HCT116 (cell line): ENCODE data around the gene WWOX. TPM values are rescaled to one million over a fixed set of nuclear protein-coding genes. Genes with fewer than 3 reads are reported as not detected.

ENCODE experiments used
- ATAC-seq: fragments of 200-7000 bp; cut with Tn5 transposase; 2 replicates; pipeline ENCODE4 v1.9.1; 2020; ENCODE audit warnings: mild to moderate bottlenecking, moderate library complexity
- BruUV-seq: library from RNA; stranded (reverse); fragments of 400-500 nt; replicated peaks from 2 replicates; lab custom pipeline; 2021; lab: Mats Ljungman, UMichigan
- CTCF ChIA-PET: fragments of 300-600 bp; sonication (Branson Sonifier 250); formaldehyde crosslinking; loops from one replicate; lab custom pipeline; 2021; ENCODE audit warnings: antibody characterized with exemption; lab: Charles Lee
- POLR2A ChIA-PET: fragments of 300-600, 350-600 bp; sonication (Branson Sonifier 250); formaldehyde crosslinking; loops from one replicate; lab custom pipeline; 2021; ENCODE audit warnings: antibody characterized with exemption; lab: Charles Lee
- RAD21 ChIA-PET, 2 experiments: fragments of 300-600 bp; sonication (Branson Sonifier 250); formaldehyde crosslinking; loops; one replicate each; lab custom pipeline; 2023; ENCODE audit warnings: low total read pairs in 2 of 2; ENCODE audit not compliant: uncharacterized antibody in 2 of 2, unreplicated experiment in 2 of 2, low non-redundant PET in 1 of 2; lab: Charles Lee
- DNase-seq: peaks from one replicate; pipeline ENCODE4 v3.0.0-alpha.2; 2010; ENCODE audit warnings: low read depth, low spot score
- H2AFZ ChIP-seq: fragments of 200-600 bp; shearing (Covaris generic), sonication (generic); 2 replicates; pipeline ENCODE4 v1.6.1; 2017; ENCODE audit warnings: low read depth, mixed run types, mixed read lengths, antibody characterized with exemption, low read length; ENCODE audit not compliant: poor library complexity, severe bottlenecking
- H3K27ac ChIP-seq: 2 replicates; pipeline ENCODE4 v1.5.1; 2012; ENCODE audit warnings: low read depth, low read length
- H3K27me3 ChIP-seq: fragments of 200-600 bp; sonication (generic); 2 replicates; pipeline ENCODE4 v1.6.1; 2016; ENCODE audit warnings: mixed run types, low read length, mixed read lengths; ENCODE audit not compliant: insufficient read depth
- H3K36me3 ChIP-seq, 2 experiments: fragments of 200-500 bp in 1 of 2; fragments of 200-600 bp in 1 of 2; sonication (Bioruptor generic) in 1 of 2; sonication (generic) in 1 of 2; 2 replicates each; pipeline versions ENCODE4 v1.5.1 to v1.6.1; 2014 to 2016; ENCODE audit warnings: low read length in 2 of 2, inconsistent platforms in 1 of 2, mixed read lengths in 1 of 2, mixed run types in 1 of 2; ENCODE audit not compliant: insufficient read depth in 2 of 2, control insufficient read depth in 1 of 2
- H3K4me1 ChIP-seq, 2 experiments: fragments of 200-600 bp in 1 of 2; sonication (generic) in 1 of 2; 2 replicates each; pipeline versions ENCODE4 v1.5.1 to v1.6.1; 2012 to 2017; ENCODE audit warnings: low read length in 2 of 2, inconsistent platforms in 1 of 2, mild to moderate bottlenecking in 1 of 2, mixed read lengths in 1 of 2, mixed run types in 1 of 2, moderate library complexity in 1 of 2; ENCODE audit not compliant: insufficient read depth in 2 of 2, control insufficient read depth in 1 of 2
- H3K4me2 ChIP-seq: fragments of 200-600 bp; sonication (generic); 2 replicates; pipeline ENCODE4 v1.6.1; 2017; ENCODE audit warnings: mixed run types, low read length, mixed read lengths
- H3K4me3 ChIP-seq, 2 experiments: fragments of 200-600 bp in 1 of 2; sonication (generic) in 1 of 2; replicated peaks in 1 of 2; 2 replicates each; pipeline ENCODE4 v1.5.1; 2011 to 2016; ENCODE audit warnings: low read length in 2 of 2, control low read depth in 1 of 2, low read depth in 1 of 2, mild to moderate bottlenecking in 1 of 2, mixed read lengths in 1 of 2, mixed run types in 1 of 2
- H3K79me2 ChIP-seq: fragments of 200-600 bp; sonication (generic); 2 replicates; pipeline ENCODE4 v1.6.1; 2017; ENCODE audit warnings: mild to moderate bottlenecking, mixed run types, low read length, moderate library complexity, mixed read lengths; ENCODE audit not compliant: insufficient read depth
- H3K9ac ChIP-seq: fragments of 200-600 bp; sonication (generic); 2 replicates; pipeline ENCODE4 v1.6.1; 2016; ENCODE audit warnings: low read length, mixed read lengths
- H3K9me2 ChIP-seq: fragments of 200-600 bp; sonication (generic), shearing (Covaris generic); 2 replicates; pipeline ENCODE4 v1.6.1; 2017; ENCODE audit warnings: mixed run types, mild to moderate bottlenecking, moderate library complexity; ENCODE audit not compliant: insufficient read depth
- H3K9me3 ChIP-seq, 2 experiments: fragments of 200-500 bp in 1 of 2; fragments of 200-600 bp in 1 of 2; sonication (Bioruptor generic) in 1 of 2; sonication (generic) in 1 of 2; 2 replicates each; pipeline ENCODE4 v1.6.1; 2014 to 2017; ENCODE audit warnings: low read length in 2 of 2, mixed read lengths in 2 of 2, inconsistent platforms in 1 of 2, low read depth in 1 of 2, mild to moderate bottlenecking in 1 of 2, mixed run types in 1 of 2, moderate library complexity in 1 of 2; ENCODE audit not compliant: control insufficient read depth in 1 of 2, insufficient read depth in 1 of 2
- H4K20me1 ChIP-seq: fragments of 200-600 bp; sonication (generic), shearing (Covaris generic); 2 replicates; pipeline ENCODE4 v1.6.1; 2017; ENCODE audit warnings: mixed run types, mild to moderate bottlenecking, moderate library complexity; ENCODE audit not compliant: insufficient read depth
- ATF3 ChIP-seq: IDR thresholded peaks from 2 replicates; pipeline ENCODE4 v1.6.1; 2012
- CBX3 ChIP-seq: IDR thresholded peaks from 2 replicates; pipeline ENCODE4 v1.6.1; 2012; ENCODE audit warnings: low read depth
- CEBPB ChIP-seq: IDR thresholded peaks from 2 replicates; pipeline ENCODE4 v1.6.1; 2012; ENCODE audit warnings: low read depth
- EGR1 ChIP-seq: IDR thresholded peaks from 2 replicates; pipeline ENCODE4 v1.6.1; 2012; ENCODE audit warnings: low read depth
- EZH2 ChIP-seq: fragments of 200-600 bp; sonication (generic); IDR thresholded peaks from 2 replicates; pipeline ENCODE4 v1.6.1; 2017; ENCODE audit warnings: antibody characterized with exemption, mixed run types
- EZH2phosphoT487 ChIP-seq: fragments of 200-600 bp; IDR thresholded peaks from 2 replicates; pipeline ENCODE4 v1.6.1; 2018; ENCODE audit warnings: antibody characterized with exemption, borderline replicate concordance
- FOSL1 ChIP-seq: IDR thresholded peaks from 2 replicates; pipeline ENCODE4 v1.6.1; 2012; ENCODE audit warnings: low read depth
- JUND ChIP-seq: IDR thresholded peaks from 2 replicates; pipeline ENCODE4 v1.6.1; 2012
- MAX ChIP-seq: IDR thresholded peaks from 2 replicates; pipeline ENCODE4 v1.6.1; 2012
- POLR2A ChIP-seq: IDR thresholded peaks from 2 replicates; pipeline ENCODE4 v1.7.0; 2011; ENCODE audit warnings: borderline replicate concordance; ENCODE audit not compliant: insufficient read depth, insufficient read length; ENCODE audit errors: extremely low read depth
- POLR2AphosphoS5 ChIP-seq: IDR thresholded peaks from 2 replicates; pipeline ENCODE4 v1.6.1; 2011; ENCODE audit warnings: mild to moderate bottlenecking, low read depth, low read length, moderate library complexity
- RAD21 ChIP-seq: IDR thresholded peaks from 2 replicates; pipeline ENCODE4 v1.6.1; 2012; ENCODE audit warnings: low read depth, mild to moderate bottlenecking
- SIN3A ChIP-seq: IDR thresholded peaks from 2 replicates; pipeline ENCODE4 v1.6.1; 2012; ENCODE audit warnings: low read depth
- SP1 ChIP-seq: IDR thresholded peaks from 2 replicates; pipeline ENCODE4 v1.6.1; 2012; ENCODE audit warnings: low read depth
- SRF ChIP-seq: IDR thresholded peaks from 2 replicates; pipeline ENCODE4 v1.6.1; 2012; ENCODE audit warnings: low read depth
- TCF7L2 ChIP-seq: IDR thresholded peaks from 2 replicates; pipeline ENCODE4 v1.7.0; 2011; ENCODE audit warnings: borderline replicate concordance, inconsistent platforms; ENCODE audit not compliant: insufficient read depth, insufficient read length; ENCODE audit errors: extremely low read depth
- ZBTB33 ChIP-seq: IDR thresholded peaks from 2 replicates; pipeline ENCODE4 v1.6.1; 2011; ENCODE audit warnings: mild to moderate bottlenecking, low read length, moderate library complexity; ENCODE audit not compliant: insufficient replicate concordance; ENCODE audit errors: extremely low read depth
- intact Hi-C: fragments of 100-400 bp; cut with micrococcal nuclease; formaldehyde crosslinking; loops from 2 replicates; pipeline ENCODE4 v1.10.0; 2022
- total RNA-seq: library from RNA; stranded (reverse); gene quantifications from one replicate; pipeline ENCODE4 v1.2.1, GENCODE V29; 2021; ENCODE audit not compliant: unreplicated experiment
- TF ChIP-seq, protein P1 (sequence below), 3 experiments: fragments of 200-600 bp in 1 of 3; sonication (generic) in 1 of 3; IDR thresholded peaks in 2 of 3; conservative IDR thresholded peaks in 1 of 3; 2 replicates each; pipeline ENCODE4 v1.5.1; 2012 to 2017; ENCODE audit warnings: low read depth in 2 of 3, low read length in 2 of 3, antibody characterized with exemption in 1 of 3, borderline replicate concordance in 1 of 3, control low read depth in 1 of 3, mild to moderate bottlenecking in 1 of 3, mixed read lengths in 1 of 3, mixed run types in 1 of 3, moderate library complexity in 1 of 3; ENCODE audit not compliant: insufficient read depth in 1 of 3

WWOX gene
- total RNA-seq, 1 experiment from 2014 or later = 13.7 TPM

GRCh38 chr16:79083508-79084299, 984.2 kb downstream of the WWOX start:
- peaks cover 8 to 16% of the 10 kb centered on the region in 2 experiments; a peak in 2 of 4 replicates for H3K9me3 ChIP-seq
- H3K79me2 ChIP-seq = no peaks in the 10 kb centered on the region
- DNase-seq = no peak
- H2AFZ ChIP-seq = no peak overlapping the region
- no peaks in the 10 kb centered on the region for H3K36me3 ChIP-seq
- no peak overlapping the region for H3K27ac ChIP-seq
- intact Hi-C loops = no loop called here
- no peaks in the 10 kb centered on the region for H4K20me1 ChIP-seq
- no TSS peak for BruUV-seq
- no peak overlapping the region for H3K9ac ChIP-seq
- ChIA-PET RAD21 (no interaction called here), POLR2A (no interaction called here), CTCF (no interaction called here)
- no peak for ATAC-seq
- no peaks in the 10 kb centered on the region for H3K4me1 ChIP-seq
- H3K27me3 ChIP-seq = no peaks in the 10 kb centered on the region
- no peak overlapping the region for H3K4me3 ChIP-seq
- no peak for TF ChIP-seq SIN3A
- TF ChIP-seq MAX = no peak
- TF ChIP-seq SP1 = no peak
- no peak for TF ChIP-seq JUND
- no peak for TF ChIP-seq TCF7L2
- no peak for TF ChIP-seq RAD21
- H3K4me2 ChIP-seq = no peak overlapping the region
- no peaks in the 10 kb centered on the region for H3K9me2 ChIP-seq

- Histone ChIP-seq H3K9ac (no peak overlapping the region), H4K20me1 (no peaks in the 10 kb centered on the region), H3K27me3 (no peaks in the 10 kb centered on the region), H3K27ac (no peak overlapping the region), H3K9me3 (peaks cover 4 to 16% of the 10 kb centered on the region in 2 experiments; a peak in 2 of 4 replicates), H3K4me2 (no peak overlapping the region), H3K9me2 (no peaks in the 10 kb centered on the region), H2AFZ (no peak overlapping the region), H3K4me1 (no peaks in the 10 kb centered on the region), H3K36me3 (no peaks in the 10 kb centered on the region), H3K4me3 (no peak overlapping the region), H3K79me2 (no peaks in the 10 kb centered on the region)
- ATAC-seq = no peak
- DNase-seq = no peak
- intact Hi-C loops = no loop called here
- CTCF ChIA-PET = no interaction called here
- BruUV-seq = no TSS peak
- RAD21 ChIA-PET = no interaction called here
- POLR2A ChIA-PET = no interaction called here
- no peak for TF ChIP-seq EZH2
- TF ChIP-seq POLR2AphosphoS5 = no peak
- TF ChIP-seq, protein P1, sequence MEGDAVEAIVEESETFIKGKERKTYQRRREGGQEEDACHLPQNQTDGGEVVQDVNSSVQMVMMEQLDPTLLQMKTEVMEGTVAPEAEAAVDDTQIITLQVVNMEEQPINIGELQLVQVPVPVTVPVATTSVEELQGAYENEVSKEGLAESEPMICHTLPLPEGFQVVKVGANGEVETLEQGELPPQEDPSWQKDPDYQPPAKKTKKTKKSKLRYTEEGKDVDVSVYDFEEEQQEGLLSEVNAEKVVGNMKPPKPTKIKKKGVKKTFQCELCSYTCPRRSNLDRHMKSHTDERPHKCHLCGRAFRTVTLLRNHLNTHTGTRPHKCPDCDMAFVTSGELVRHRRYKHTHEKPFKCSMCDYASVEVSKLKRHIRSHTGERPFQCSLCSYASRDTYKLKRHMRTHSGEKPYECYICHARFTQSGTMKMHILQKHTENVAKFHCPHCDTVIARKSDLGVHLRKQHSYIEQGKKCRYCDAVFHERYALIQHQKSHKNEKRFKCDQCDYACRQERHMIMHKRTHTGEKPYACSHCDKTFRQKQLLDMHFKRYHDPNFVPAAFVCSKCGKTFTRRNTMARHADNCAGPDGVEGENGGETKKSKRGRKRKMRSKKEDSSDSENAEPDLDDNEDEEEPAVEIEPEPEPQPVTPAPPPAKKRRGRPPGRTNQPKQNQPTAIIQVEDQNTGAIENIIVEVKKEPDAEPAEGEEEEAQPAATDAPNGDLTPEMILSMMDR (IDR thresholded peaks at IDR 0.05 in 2 of 3, conservative IDR thresholded peaks at IDR 0.05 in 1 of 3; ENCODE audit: borderline replicate concordance in 1 of 3, insufficient read depth in 1 of 3, low read depth in 2 of 3, low read length in 2 of 3) = no peak
- TF ChIP-seq ZBTB33 = no peak
- no peak for TF ChIP-seq EZH2phosphoT487
- TF ChIP-seq CBX3 = no peak
- TF ChIP-seq EGR1 = no peak
- no peak for TF ChIP-seq CEBPB
- TF ChIP-seq FOSL1 = no peak
- no peak for TF ChIP-seq POLR2A
- TF ChIP-seq TCF7L2 = no peak
- no peak for TF ChIP-seq SRF
- no peak for TF ChIP-seq ATF3
These were observed 989.5 kb downstream of the WWOX start for GRCh38 chr16:79088971-79089370.
